ENCODE data around the gene GPAT3.

- TF ChIP-seq CTCF (conservative IDR thresholded peaks at IDR 0.05) (no peak), EZH2 (IDR thresholded peaks at IDR 0.05; ENCODE audit: low read depth) (no peak)
Measured at GRCh38 chr4:83589279-83589678, 53.4 kb downstream of the GPAT3 start.

Measured in PC-9 (cell line).